PC-9 (cell line): ENCODE data around the gene TBRG4. TPM values are rescaled to one million over a fixed set of nuclear protein-coding genes. Genes with fewer than 3 reads are reported as not detected.

Experiments
- BruUV-seq: library from RNA; stranded (reverse); fragments of 400-500 nt; replicated peaks from 2 replicates; lab custom pipeline; 2021; lab: Mats Ljungman, UMichigan
- CTCF ChIA-PET: fragments of 300-600 bp; sonication (Branson Sonifier 250); formaldehyde crosslinking; loops from one replicate; lab custom pipeline; 2022; ENCODE audit warnings: antibody characterized with exemption; lab: Charles Lee
- POLR2A ChIA-PET: fragments of 300-600 bp; sonication (Branson Sonifier 250); formaldehyde crosslinking; loops from one replicate; lab custom pipeline; 2022; ENCODE audit warnings: antibody characterized with exemption; ENCODE audit not compliant: unreplicated experiment; lab: Charles Lee
- DNase-seq, 2 experiments: peaks; one replicate each; pipeline versions ENCODE4 v3.0.0 to v3.0.0-alpha.2; 2015 to 2022; ENCODE audit warnings: mixed read lengths in 1 of 2
- H2AFZ ChIP-seq: fragments of 200-600 bp; sonication (generic); 2 replicates; pipeline ENCODE4 v1.8.1; 2017; ENCODE audit warnings: antibody characterized with exemption
- H3F3A ChIP-seq: fragments of 200-600 bp; sonication (generic); 2 replicates; pipeline ENCODE4 v1.8.1; 2017; ENCODE audit warnings: antibody characterized with exemption, mild to moderate bottlenecking, low read depth; ENCODE audit not compliant: insufficient read depth
- H3K27ac ChIP-seq: fragments of 200-600 bp; sonication (generic); 2 replicates; pipeline ENCODE4 v1.6.1; 2016; ENCODE audit warnings: mixed run types
- H3K27me3 ChIP-seq: fragments of 200-600 bp; sonication (generic); 2 replicates; pipeline ENCODE4 v1.6.1; 2016; ENCODE audit warnings: low read depth, mixed run types; ENCODE audit not compliant: insufficient read depth
- H3K36me3 ChIP-seq: fragments of 200-600 bp; sonication (generic); 2 replicates; pipeline ENCODE4 v1.6.1; 2016; ENCODE audit warnings: low read depth, mixed run types
- H3K4me1 ChIP-seq: fragments of 200-600 bp; sonication (generic); replicated peaks from 2 replicates; pipeline ENCODE4 v1.6.1; 2016; ENCODE audit warnings: mixed run types; ENCODE audit not compliant: insufficient read depth
- H3K4me2 ChIP-seq: fragments of 200-600 bp; sonication (generic); 2 replicates; pipeline ENCODE4 v1.6.1; 2017; ENCODE audit warnings: mixed run types
- H3K4me3 ChIP-seq: fragments of 200-600 bp; sonication (generic); 2 replicates; pipeline ENCODE4 v1.6.1; 2016; ENCODE audit warnings: mixed run types
- H3K79me2 ChIP-seq: fragments of 200-600 bp; sonication (generic); 2 replicates; pipeline ENCODE4 v1.6.1; 2017; ENCODE audit warnings: low read depth, mixed run types
- H3K9me2 ChIP-seq: fragments of 200-600 bp; sonication (generic); 2 replicates; pipeline ENCODE4 v1.8.1; 2017; ENCODE audit warnings: mild to moderate bottlenecking; ENCODE audit not compliant: insufficient read depth
- H3K9me3 ChIP-seq: fragments of 200-600 bp; sonication (generic); 2 replicates; pipeline ENCODE4 v1.8.1; 2016; ENCODE audit warnings: low read depth; ENCODE audit not compliant: insufficient read depth
- H4K20me1 ChIP-seq: fragments of 200-600 bp; sonication (generic); 2 replicates; pipeline ENCODE4 v1.8.1; 2017; ENCODE audit not compliant: insufficient read depth
- CTCF ChIP-seq: fragments of 200-600 bp; sonication (generic); conservative IDR thresholded peaks from 2 replicates; pipeline ENCODE4 v1.6.1; 2017; ENCODE audit warnings: mixed run types, antibody characterized with exemption, mild to moderate bottlenecking, moderate library complexity
- EZH2 ChIP-seq: fragments of 200-600 bp; sonication (generic); IDR thresholded peaks from 2 replicates; pipeline ENCODE4 v1.8.0; 2017; ENCODE audit warnings: antibody characterized with exemption, low read depth
- intact Hi-C: fragments of 100-400 bp; cut with micrococcal nuclease; formaldehyde crosslinking; loops from one replicate; pipeline ENCODE4 v1.10.0; 2022; ENCODE audit not compliant: unreplicated experiment
- total RNA-seq: library from RNA; stranded (reverse); gene quantifications from 2 replicates; pipeline ENCODE4 v1.2.3, GENCODE V29; 2021

TBRG4 gene
- total RNA-seq, 1 experiment from 2014 or later = 120 TPM

- no TSS peak for BruUV-seq
- H3K79me2 ChIP-seq = peaks cover 26% of the 10 kb centered on the region
Observed at GRCh38 chr7:45055594-45056219, 55.8 kb downstream of the TBRG4 start.

GRCh38 chr7:45055016-45055415 is 56.5 kb downstream of the TBRG4 start:
- Histone ChIP-seq H4K20me1 (no peaks in the 10 kb centered on the region), H3K9me2 (no peaks in the 10 kb centered on the region), H3K27ac (no peak overlapping the region), H3K4me1 (peaks cover 27% of the 10 kb centered on the region), H3K79me2 (peaks cover 26% of the 10 kb centered on the region), H3K27me3 (no peaks in the 10 kb centered on the region), H3K36me3 (0 out of 2 replicates have a peak, but pooled peaks cover 4% of the 10 kb centered on the region), H2AFZ (no peak overlapping the region), H3F3A (peaks cover 31% of the 10 kb centered on the region), H3K4me3 (no peak overlapping the region), H3K4me2 (no peak overlapping the region), H3K9me3 (no peaks in the 10 kb centered on the region)
- POLR2A ChIA-PET = interaction anchor here (0.6 kb wide), 1 partner anchor 38 kb away, joined by 3 read pairs; no protein-coding TSS in a partner anchor
- no peak for DNase-seq
- BruUV-seq = no TSS peak
- CTCF ChIA-PET = no interaction called here
- TF ChIP-seq EZH2 = no peak
- no peak for TF ChIP-seq CTCF
- intact Hi-C loops = no loop called here

More at GRCh38 chr7:45055594-45056219, 55.8 kb downstream of the TBRG4 start:
- Histone ChIP-seq H2AFZ (no peak overlapping the region), H4K20me1 (no peaks in the 10 kb centered on the region), H3K27me3 (no peaks in the 10 kb centered on the region), H3K27ac (no peak overlapping the region), H3K4me1 (peaks cover 27% of the 10 kb centered on the region), H3F3A (peaks cover 28% of the 10 kb centered on the region), H3K4me3 (no peak overlapping the region), H3K9me3 (no peaks in the 10 kb centered on the region), H3K36me3 (no peaks in the 10 kb centered on the region), H3K9me2 (no peaks in the 10 kb centered on the region), H3K4me2 (no peak overlapping the region)
- CTCF ChIA-PET = no interaction called here
- TF ChIP-seq EZH2 = no peak
- no peak for TF ChIP-seq CTCF
- no peak for DNase-seq
- intact Hi-C loops = no loop called here
- POLR2A ChIA-PET = interaction anchor here (0.6 kb wide), 1 partner anchor 37 kb away, joined by 3 read pairs; no protein-coding TSS in a partner anchor

GRCh38 chr7:45054442-45054841 is 57.1 kb downstream of the TBRG4 start:
- Histone ChIP-seq H3K9me2 (no peaks in the 10 kb centered on the region), H3K4me2 (no peak overlapping the region), H3K27ac (no peak overlapping the region), H2AFZ (no peak overlapping the region), H3K4me3 (no peak overlapping the region), H3K27me3 (no peaks in the 10 kb centered on the region), H3F3A (peaks cover 32% of the 10 kb centered on the region), H3K4me1 (peaks cover 28% of the 10 kb centered on the region), H3K36me3 (0 out of 2 replicates have a peak, but pooled peaks cover 7% of the 10 kb centered on the region), H3K79me2 (peaks cover 26% of the 10 kb centered on the region), H3K9me3 (no peaks in the 10 kb centered on the region), H4K20me1 (no peaks in the 10 kb centered on the region)
- DNase-seq = no peak
- no TSS peak for BruUV-seq
- ChIA-PET CTCF (no interaction called here), POLR2A (no interaction called here)
- intact Hi-C loops = no loop called here
- TF ChIP-seq EZH2 (no peak), CTCF (no peak)
